Measurements from ENCODE around the gene MYF5. TPM values are rescaled to one million over a fixed set of nuclear protein-coding genes. Genes with fewer than 3 reads are reported as not detected.

The MYF5 gene
- total RNA-seq, 2 donors from 2014 or later, result 4.1 TPM; not detected in 1

DNA sequence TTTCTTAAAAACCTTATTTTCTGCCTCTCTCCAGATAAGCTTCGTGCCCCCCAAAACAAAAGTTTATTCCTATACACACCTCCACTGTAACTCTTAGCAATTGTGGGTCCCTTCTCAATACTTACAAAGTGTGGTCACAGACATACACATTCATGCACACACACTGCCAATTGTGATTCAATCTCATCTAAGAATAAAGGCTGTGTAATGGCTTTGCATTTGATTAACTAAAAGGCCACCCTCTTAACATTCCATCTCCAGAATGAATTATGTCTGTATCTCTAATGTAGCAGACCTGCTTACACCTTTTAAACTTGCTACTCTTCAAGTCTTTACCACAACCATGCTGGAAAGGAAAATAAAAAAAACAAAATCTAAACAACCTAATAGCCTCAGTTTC lies 49.5 kb downstream of the MYF5 start:
- Histone ChIP-seq H3K27me3 (replicated peaks; ENCODE audit: insufficient read depth) (no peaks in the 10 kb centered on the region), H3K4me1 (replicated peaks) (no peaks in the 10 kb centered on the region), H3K9me3 (no peaks in the 10 kb centered on the region), H3K27ac (no peak overlapping the region), H3K4me3 (no peak overlapping the region), H3K36me3 (no peaks in the 10 kb centered on the region)
- intact Hi-C loops (cut with DNase I), result no loop called here
- TF ChIP-seq POLR2A (IDR thresholded peaks at IDR 0.05), result no peak
- TF ChIP-seq POLR2AphosphoS5 (IDR thresholded peaks at IDR 0.05), result no peak
- TF ChIP-seq, protein P1, sequence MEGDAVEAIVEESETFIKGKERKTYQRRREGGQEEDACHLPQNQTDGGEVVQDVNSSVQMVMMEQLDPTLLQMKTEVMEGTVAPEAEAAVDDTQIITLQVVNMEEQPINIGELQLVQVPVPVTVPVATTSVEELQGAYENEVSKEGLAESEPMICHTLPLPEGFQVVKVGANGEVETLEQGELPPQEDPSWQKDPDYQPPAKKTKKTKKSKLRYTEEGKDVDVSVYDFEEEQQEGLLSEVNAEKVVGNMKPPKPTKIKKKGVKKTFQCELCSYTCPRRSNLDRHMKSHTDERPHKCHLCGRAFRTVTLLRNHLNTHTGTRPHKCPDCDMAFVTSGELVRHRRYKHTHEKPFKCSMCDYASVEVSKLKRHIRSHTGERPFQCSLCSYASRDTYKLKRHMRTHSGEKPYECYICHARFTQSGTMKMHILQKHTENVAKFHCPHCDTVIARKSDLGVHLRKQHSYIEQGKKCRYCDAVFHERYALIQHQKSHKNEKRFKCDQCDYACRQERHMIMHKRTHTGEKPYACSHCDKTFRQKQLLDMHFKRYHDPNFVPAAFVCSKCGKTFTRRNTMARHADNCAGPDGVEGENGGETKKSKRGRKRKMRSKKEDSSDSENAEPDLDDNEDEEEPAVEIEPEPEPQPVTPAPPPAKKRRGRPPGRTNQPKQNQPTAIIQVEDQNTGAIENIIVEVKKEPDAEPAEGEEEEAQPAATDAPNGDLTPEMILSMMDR (IDR thresholded peaks at IDR 0.05), result no peak
- WGBS, result 98% methylated on average over 1 of the region's 1 CpG
- no peak for DNase-seq (ENCODE audit: low spot score)

DNA sequence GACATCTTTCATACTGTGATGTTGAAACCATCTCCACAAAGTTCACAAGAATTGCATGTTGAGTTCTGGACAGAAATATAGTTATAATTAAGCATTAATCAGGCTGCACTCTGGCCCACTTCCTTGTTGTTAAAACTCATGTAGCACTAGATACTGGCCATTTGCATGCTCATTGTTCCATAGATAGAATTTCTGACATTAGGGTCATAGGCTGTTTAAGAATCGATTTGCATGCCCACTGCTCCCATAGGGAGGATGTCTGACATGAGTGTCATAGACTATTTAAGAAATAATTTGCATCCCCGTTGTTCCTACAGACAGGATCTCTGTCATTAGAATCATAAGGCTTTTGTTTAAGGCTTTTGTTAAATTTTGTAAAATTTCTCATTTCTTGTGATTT lies 50.2 kb downstream of the MYF5 start:
- intact Hi-C loops (cut with DNase I), result no loop called here
- no peak for DNase-seq (ENCODE audit: low spot score)
- no peak overlapping the region for H3K4me3 ChIP-seq
- WGBS, result 82% methylated on average over 2 of the region's 2 CpGs
- no peak overlapping the region for H3K27ac ChIP-seq
- H3K4me1 ChIP-seq (replicated peaks), result no peaks in the 10 kb centered on the region
- no peak for TF ChIP-seq POLR2AphosphoS5 (IDR thresholded peaks at IDR 0.05)
- TF ChIP-seq POLR2A (IDR thresholded peaks at IDR 0.05), result no peak
- TF ChIP-seq, protein P1 (IDR thresholded peaks at IDR 0.05), result no peak
- no peaks in the 10 kb centered on the region for H3K9me3 ChIP-seq
- no peaks in the 10 kb centered on the region for H3K36me3 ChIP-seq
- H3K27me3 ChIP-seq (replicated peaks; ENCODE audit: insufficient read depth), result no peaks in the 10 kb centered on the region

Other genes starting within 250 kb of the MYF5 start
- 1 to 10 TPM in 1 of 2 donors, not detected in 1; 2.5 TPM for gene MYF6, start 9.3 kb upstream of the MYF5 start, total RNA-seq
- gene LIN7A, start 221.0 kb downstream of the MYF5 start, total RNA-seq, result 1 to 10 TPM; 2.2 to 5.4 TPM

Data from prostate gland (tissue), 2 donors.